Liver (tissue), 2 donors: Measurements from ENCODE around the gene KCNT1.

Source experiments
- TF ChIP-seq, protein P1 (sequence below): fragments of 150-350 bp; IDR thresholded peaks from 2 replicates; pipeline ENCODE4 v1.5.1; 2017; ENCODE audit warnings: improper control_type of control experiment, low read depth, low read length; ENCODE audit not compliant: missing input control
- TF ChIP-seq, protein P2 (sequence below): IDR thresholded peaks from 2 replicates; pipeline ENCODE4 v1.6.1; 2016; ENCODE audit warnings: antibody characterized with exemption, mild to moderate bottlenecking
- donor health status: healthy.

DNA sequence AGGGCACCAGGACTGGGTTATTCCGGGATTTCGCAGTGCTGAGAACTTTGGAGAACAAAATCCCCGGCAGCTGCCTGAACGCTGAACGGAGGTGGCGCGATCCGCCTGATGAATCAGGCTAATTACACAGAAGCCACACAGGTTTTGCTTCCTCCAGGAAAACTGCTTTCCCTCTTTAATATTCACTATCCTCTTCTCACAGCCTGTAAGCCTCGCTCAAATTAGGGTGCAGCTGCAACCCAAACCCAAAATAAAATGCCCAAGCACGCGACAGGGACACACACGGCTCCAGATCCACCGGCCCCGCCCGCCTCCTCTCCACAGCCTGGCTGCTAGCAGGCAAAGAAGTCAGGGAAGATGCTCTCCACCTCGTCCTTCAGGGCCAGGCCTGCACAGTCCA lies 8.7 kb upstream of the KCNT1 start:
- TF ChIP-seq, protein P1, sequence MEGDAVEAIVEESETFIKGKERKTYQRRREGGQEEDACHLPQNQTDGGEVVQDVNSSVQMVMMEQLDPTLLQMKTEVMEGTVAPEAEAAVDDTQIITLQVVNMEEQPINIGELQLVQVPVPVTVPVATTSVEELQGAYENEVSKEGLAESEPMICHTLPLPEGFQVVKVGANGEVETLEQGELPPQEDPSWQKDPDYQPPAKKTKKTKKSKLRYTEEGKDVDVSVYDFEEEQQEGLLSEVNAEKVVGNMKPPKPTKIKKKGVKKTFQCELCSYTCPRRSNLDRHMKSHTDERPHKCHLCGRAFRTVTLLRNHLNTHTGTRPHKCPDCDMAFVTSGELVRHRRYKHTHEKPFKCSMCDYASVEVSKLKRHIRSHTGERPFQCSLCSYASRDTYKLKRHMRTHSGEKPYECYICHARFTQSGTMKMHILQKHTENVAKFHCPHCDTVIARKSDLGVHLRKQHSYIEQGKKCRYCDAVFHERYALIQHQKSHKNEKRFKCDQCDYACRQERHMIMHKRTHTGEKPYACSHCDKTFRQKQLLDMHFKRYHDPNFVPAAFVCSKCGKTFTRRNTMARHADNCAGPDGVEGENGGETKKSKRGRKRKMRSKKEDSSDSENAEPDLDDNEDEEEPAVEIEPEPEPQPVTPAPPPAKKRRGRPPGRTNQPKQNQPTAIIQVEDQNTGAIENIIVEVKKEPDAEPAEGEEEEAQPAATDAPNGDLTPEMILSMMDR = no peak
- TF ChIP-seq, protein P2, sequence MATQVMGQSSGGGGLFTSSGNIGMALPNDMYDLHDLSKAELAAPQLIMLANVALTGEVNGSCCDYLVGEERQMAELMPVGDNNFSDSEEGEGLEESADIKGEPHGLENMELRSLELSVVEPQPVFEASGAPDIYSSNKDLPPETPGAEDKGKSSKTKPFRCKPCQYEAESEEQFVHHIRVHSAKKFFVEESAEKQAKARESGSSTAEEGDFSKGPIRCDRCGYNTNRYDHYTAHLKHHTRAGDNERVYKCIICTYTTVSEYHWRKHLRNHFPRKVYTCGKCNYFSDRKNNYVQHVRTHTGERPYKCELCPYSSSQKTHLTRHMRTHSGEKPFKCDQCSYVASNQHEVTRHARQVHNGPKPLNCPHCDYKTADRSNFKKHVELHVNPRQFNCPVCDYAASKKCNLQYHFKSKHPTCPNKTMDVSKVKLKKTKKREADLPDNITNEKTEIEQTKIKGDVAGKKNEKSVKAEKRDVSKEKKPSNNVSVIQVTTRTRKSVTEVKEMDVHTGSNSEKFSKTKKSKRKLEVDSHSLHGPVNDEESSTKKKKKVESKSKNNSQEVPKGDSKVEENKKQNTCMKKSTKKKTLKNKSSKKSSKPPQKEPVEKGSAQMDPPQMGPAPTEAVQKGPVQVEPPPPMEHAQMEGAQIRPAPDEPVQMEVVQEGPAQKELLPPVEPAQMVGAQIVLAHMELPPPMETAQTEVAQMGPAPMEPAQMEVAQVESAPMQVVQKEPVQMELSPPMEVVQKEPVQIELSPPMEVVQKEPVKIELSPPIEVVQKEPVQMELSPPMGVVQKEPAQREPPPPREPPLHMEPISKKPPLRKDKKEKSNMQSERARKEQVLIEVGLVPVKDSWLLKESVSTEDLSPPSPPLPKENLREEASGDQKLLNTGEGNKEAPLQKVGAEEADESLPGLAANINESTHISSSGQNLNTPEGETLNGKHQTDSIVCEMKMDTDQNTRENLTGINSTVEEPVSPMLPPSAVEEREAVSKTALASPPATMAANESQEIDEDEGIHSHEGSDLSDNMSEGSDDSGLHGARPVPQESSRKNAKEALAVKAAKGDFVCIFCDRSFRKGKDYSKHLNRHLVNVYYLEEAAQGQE = no peak
